Endothelial cell of umbilical vein (primary cell): ENCODE results near the gene TNIP1. TPM values are rescaled to one million over a fixed set of nuclear protein-coding genes. Genes with fewer than 3 reads are reported as not detected.

Experiments used
- BruUV-seq: library from RNA; stranded (reverse); fragments of 400-500 nt; replicated peaks from 2 replicates; lab custom pipeline; 2021; lab: Mats Ljungman, UMichigan
- CTCF ChIA-PET: fragments of 300-600, 350-600 bp; sonication (Branson Sonifier 250); formaldehyde crosslinking; loops from one replicate; lab custom pipeline; 2021; ENCODE audit warnings: antibody characterized with exemption, inconsistent platforms; lab: Charles Lee
- POLR2A ChIA-PET: fragments of 300-600, 350-600 bp; sonication (Branson Sonifier 250); formaldehyde crosslinking; loops from one replicate; lab custom pipeline; 2021; ENCODE audit warnings: antibody characterized with exemption, inconsistent platforms; lab: Charles Lee
- DNase-seq: peaks from one replicate; pipeline ENCODE4 v3.0.0-alpha.2; 2011; ENCODE audit warnings: low read depth, low spot score
- FAIRE-seq: peaks from 2 replicates; lab custom pipeline; 2011; peaks lifted over from hg19 to GRCh38; lab: Jason Lieb, UNC
- H2AFZ ChIP-seq: 2 replicates; pipeline ENCODE4 v1.6.0; 2012; ENCODE audit warnings: low read depth, low read length, control low read depth, inconsistent platforms
- H3K27ac ChIP-seq: 2 replicates; pipeline ENCODE4 v1.5.1; 2011; ENCODE audit warnings: low read depth, mild to moderate bottlenecking, control low read depth, low read length, moderate library complexity; ENCODE audit not compliant: insufficient read depth
- H3K27me3 ChIP-seq, 2 experiments: 2 replicates each; pipeline versions ENCODE4 v1.6.0 to v1.6.1; 2011; ENCODE audit warnings: low read length in 2 of 2, mixed read lengths in 1 of 2; ENCODE audit not compliant: control insufficient read depth in 2 of 2, insufficient read depth in 2 of 2
- H3K36me3 ChIP-seq, 2 experiments: 2 replicates in 1 of 2; 3 replicates in 1 of 2; pipeline ENCODE4 v1.5.1; 2011; ENCODE audit warnings: low read length in 2 of 2, mild to moderate bottlenecking in 1 of 2, moderate library complexity in 1 of 2; ENCODE audit not compliant: control insufficient read depth in 2 of 2, insufficient read depth in 2 of 2; ENCODE audit errors: extremely low read depth in 1 of 2
- H3K4me1 ChIP-seq: 3 replicates; pipeline ENCODE4 v1.5.1; 2011; ENCODE audit warnings: mild to moderate bottlenecking, low read length; ENCODE audit not compliant: control insufficient read depth, insufficient read depth; ENCODE audit errors: extremely low read depth
- H3K4me2 ChIP-seq: 2 replicates; pipeline ENCODE4 v1.6.1; 2011; ENCODE audit warnings: low read length, control low read depth, mixed read lengths; ENCODE audit not compliant: insufficient read depth
- H3K4me3 ChIP-seq, 3 experiments: fragments of 200-600 bp in 1 of 3; sonication (generic), shearing (Covaris generic) in 1 of 3; replicated peaks in 1 of 3; 2 replicates each; pipeline ENCODE4 v1.5.1; 2011 to 2016; ENCODE audit warnings: control low read depth in 3 of 3, low read length in 3 of 3, mild to moderate bottlenecking in 2 of 3, inconsistent platforms in 1 of 3, low read depth in 1 of 3, moderate library complexity in 1 of 3; ENCODE audit not compliant: insufficient read depth in 1 of 3
- H3K79me2 ChIP-seq: 2 replicates; pipeline ENCODE4 v1.6.0; 2012; ENCODE audit warnings: low read length, inconsistent platforms; ENCODE audit not compliant: control insufficient read depth, insufficient read depth
- H3K9ac ChIP-seq: replicated peaks from 2 replicates; pipeline ENCODE3; 2011; ENCODE audit warnings: low read length, control low read depth; ENCODE audit not compliant: insufficient read depth; ENCODE audit errors: extremely low read depth
- H3K9me1 ChIP-seq: replicated peaks from 3 replicates; pipeline ENCODE4 v1.6.0; 2011; ENCODE audit warnings: mild to moderate bottlenecking, low read length; ENCODE audit not compliant: control insufficient read depth, insufficient read depth; ENCODE audit errors: extremely low read depth
- H3K9me3 ChIP-seq: replicated peaks from 2 replicates; pipeline ENCODE4 v1.5.1; 2012; ENCODE audit warnings: low read length, inconsistent platforms; ENCODE audit not compliant: control insufficient read depth, insufficient read depth
- H4K20me1 ChIP-seq: replicated peaks from 2 replicates; pipeline ENCODE3; 2011; ENCODE audit warnings: mild to moderate bottlenecking, low read length; ENCODE audit not compliant: control insufficient read depth, insufficient read depth; ENCODE audit errors: extremely low read depth
- CTCF ChIP-seq, 2 donors: IDR thresholded peaks; 1 replicate in 1 of 2; 2 replicates in 1 of 2; pipeline ENCODE4 v1.5.1; 2011; ENCODE audit warnings: low read length in 2 of 2, mild to moderate bottlenecking in 2 of 2, moderate library complexity in 2 of 2, control low read depth in 1 of 2, inconsistent platforms in 1 of 2, low read depth in 1 of 2; ENCODE audit not compliant: insufficient read depth in 1 of 2; ENCODE audit errors: extremely low read depth in 1 of 2
- EZH2 ChIP-seq: IDR thresholded peaks from 2 replicates; pipeline ENCODE4 v1.6.1; 2012; ENCODE audit warnings: borderline replicate concordance, low read depth, mild to moderate bottlenecking, moderate library complexity, low read length, inconsistent platforms; ENCODE audit not compliant: severe bottlenecking
- FOS ChIP-seq: IDR thresholded peaks from 2 replicates; pipeline ENCODE4 v1.6.1; 2011; ENCODE audit warnings: mild to moderate bottlenecking, low read length, moderate library complexity, borderline replicate concordance; ENCODE audit not compliant: insufficient read depth
- GATA2 ChIP-seq: IDR thresholded peaks from 2 replicates; pipeline ENCODE4 v1.7.0; 2011; ENCODE audit warnings: low read depth, mild to moderate bottlenecking, moderate library complexity, mixed read lengths, low read length; ENCODE audit not compliant: insufficient read length, insufficient read depth
- JUN ChIP-seq: IDR thresholded peaks from 2 replicates; pipeline ENCODE4 v1.6.1; 2011; ENCODE audit warnings: borderline replicate concordance, low read depth; ENCODE audit not compliant: insufficient read length, insufficient read depth
- MAX ChIP-seq: IDR thresholded peaks from 2 replicates; pipeline ENCODE4 v1.6.1; 2011; ENCODE audit not compliant: insufficient read depth, insufficient read length
- MYC ChIP-seq: IDR thresholded peaks from one replicate; pipeline ENCODE4 v1.6.1; 2011; ENCODE audit warnings: mild to moderate bottlenecking, low read depth, low read length
- POLR2A ChIP-seq: IDR thresholded peaks from 2 replicates; pipeline ENCODE4 v1.6.1; 2012; ENCODE audit warnings: low read depth, mild to moderate bottlenecking, control low read depth, low read length
- POLR2AphosphoS5 ChIP-seq: IDR thresholded peaks from 2 replicates; pipeline ENCODE4 v1.6.1; 2012; ENCODE audit warnings: low read depth, mild to moderate bottlenecking, control low read depth, low read length, moderate library complexity; ENCODE audit not compliant: insufficient read depth
- dilution Hi-C: fragments of 300-500 bp; cut with MboI; formaldehyde crosslinking; loops from one replicate; pipeline ENCODE4 v1.15.0; 2019; ENCODE audit warnings: low sequenced_read_pairs; ENCODE audit not compliant: extremely low pct_ligation_motif_present
- intact Hi-C: fragments of 100-400 bp; cut with micrococcal nuclease; formaldehyde crosslinking; loops from one replicate; pipeline ENCODE4 v1.10.0; 2022
- polyA plus RNA-seq, 4 experiments: library from polyadenylated mRNA; depleted of rRNA in 3 of 4; stranded (reverse) in 3 of 4; unstranded in 1 of 4; fragments of >200 nt; gene quantifications; 2 replicates each; pipeline versions ENCODE4 v1.2.1 to v1.2.3, GENCODE V29; 2011 to 2012; ENCODE audit warnings: missing spikeins in 1 of 4
- total RNA-seq: library from RNA; stranded (reverse); gene quantifications from 2 replicates; pipeline ENCODE4 v1.2.3, GENCODE V29; 2021

Gene TNIP1
- total and polyA plus RNA-seq, 2 donors (not counting 3 experiments of a cell fraction or from before 2014, with no cell fraction given), result 43.0 to 96.8 TPM

GRCh38 chr5:151027961-151028479 lies 52.8 kb downstream of the TNIP1 start:
- Histone ChIP-seq H3K36me3 (peaks cover 3 to 25% of the 10 kb centered on the region in 2 experiments), H3K9ac (no peak overlapping the region), H3K27ac (no peak overlapping the region), H4K20me1 (no peaks in the 10 kb centered on the region), H2AFZ (no peak overlapping the region), H3K4me3 (no peak overlapping the region), H3K9me1 (no peaks in the 10 kb centered on the region), H3K79me2 (no peaks in the 10 kb centered on the region), H3K9me3 (no peaks in the 10 kb centered on the region), H3K4me2 (no peak overlapping the region), H3K4me1 (peaks cover 16% of the 10 kb centered on the region), H3K27me3 (no peaks in the 10 kb centered on the region)
- ChIA-PET CTCF (interaction anchor here (0.6 to 1.2 kb wide), 2 partner anchors 10 to 20 kb away, joined by 3 to 5 read pairs; no protein-coding TSS in a partner anchor), POLR2A (no interaction called here)
- BruUV-seq, result no TSS peak
- intact Hi-C loops, result no loop called here
- DNase-seq (no peak), FAIRE-seq (no peak)
- dilution Hi-C loops, result no loop called here
- no peak for TF ChIP-seq EZH2
- no peak for TF ChIP-seq GATA2
- no peak for TF ChIP-seq POLR2AphosphoS5

GRCh38 chr5:151026679-151027078 lies 54.2 kb downstream of the TNIP1 start:
- H3K9me1 ChIP-seq, result no peaks in the 10 kb centered on the region
- intact Hi-C loops, result no loop called here
- H3K27me3 ChIP-seq, result no peaks in the 10 kb centered on the region
- DNase-seq, result no peak
- H3K79me2 ChIP-seq, result no peaks in the 10 kb centered on the region
- ChIA-PET POLR2A (no interaction called here), CTCF (interaction anchor here (1.2 to 1.5 kb wide), 3 partner anchors 11 to 25 kb away, joined by 4 to 5 read pairs (median 4); no protein-coding TSS in a partner anchor)
- H3K9me3 ChIP-seq, result no peaks in the 10 kb centered on the region
- peaks cover 17% of the 10 kb centered on the region for H3K4me1 ChIP-seq
- H3K9ac ChIP-seq, result no peak overlapping the region
- TF ChIP-seq POLR2AphosphoS5 (no peak), POLR2A (no peak), EZH2 (no peak), MAX (no peak), FOS (no peak), CTCF (IDR thresholded peaks at IDR 0.05; ENCODE audit: extremely low read depth in 1 of 2, insufficient read depth in 1 of 2, low read depth in 1 of 2, low read length in 2 of 2) (no peak), GATA2 (no peak), JUN (no peak), MYC (no peak)
- H3K4me3 ChIP-seq, result no peak overlapping the region
- dilution Hi-C loops, result no loop called here
- peaks cover 3 to 21% of the 10 kb centered on the region in 2 experiments for H3K36me3 ChIP-seq
- no peak overlapping the region for H3K4me2 ChIP-seq
- no TSS peak for BruUV-seq
- H4K20me1 ChIP-seq, result no peaks in the 10 kb centered on the region
- no peak overlapping the region for H2AFZ ChIP-seq
- no peak for FAIRE-seq
- H3K27ac ChIP-seq, result no peak overlapping the region
